CMK (cell line): ENCODE data around the gene HOXB7.

ENCODE experiments used
- DNase-seq: peaks from one replicate; pipeline ENCODE4 v3.0.0-alpha.2; 2010; ENCODE audit warnings: low read depth

HOXB7 gene

GRCh38 chr17:48565925-48566710 lies 44.7 kb downstream of the HOXB7 start:
- no peak for DNase-seq

DNA sequence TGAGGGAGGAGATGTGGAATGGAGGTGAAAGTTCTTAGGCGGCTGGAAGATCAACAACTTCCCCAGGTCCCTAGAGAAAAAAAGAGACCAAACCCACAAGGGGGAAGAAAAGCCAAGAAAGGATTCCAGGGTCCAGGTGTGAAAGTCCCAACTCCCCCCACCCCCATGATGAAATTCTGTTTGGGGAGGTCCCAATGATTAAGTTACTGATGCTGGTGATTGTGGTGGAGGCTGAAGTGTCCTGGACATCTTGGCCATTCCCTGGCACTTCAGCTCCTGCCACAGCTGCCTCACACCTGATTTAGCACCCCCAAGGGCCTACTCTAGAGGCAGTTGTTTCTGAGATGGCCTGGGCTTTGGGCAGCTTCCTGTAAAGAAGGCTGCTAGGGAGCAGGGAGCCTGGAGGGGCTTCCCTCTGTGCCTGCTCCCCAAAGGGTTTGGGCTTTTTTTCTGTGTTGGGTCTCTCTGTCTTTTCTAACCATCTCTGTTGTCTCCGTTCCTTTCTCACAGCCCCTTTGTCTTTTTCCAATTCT lies 45.7 kb downstream of the HOXB7 start:
- no peak for DNase-seq

GRCh38 chr17:48564188-48565021 lies 46.4 kb downstream of the HOXB7 start:
- no peak for DNase-seq

- DNase-seq, result no peak
These were observed 47.0 kb downstream of the HOXB7 start for GRCh38 chr17:48563867-48564187.

- DNase-seq, result no peak
These were observed 47.4 kb downstream of the HOXB7 start for GRCh38 chr17:48563385-48563838.

GRCh38 chr17:48562934-48563333 lies 47.9 kb downstream of the HOXB7 start:
- no peak for DNase-seq

GRCh38 chr17:48561884-48562810 lies 48.7 kb downstream of the HOXB7 start:
- DNase-seq, result no peak

DNA sequence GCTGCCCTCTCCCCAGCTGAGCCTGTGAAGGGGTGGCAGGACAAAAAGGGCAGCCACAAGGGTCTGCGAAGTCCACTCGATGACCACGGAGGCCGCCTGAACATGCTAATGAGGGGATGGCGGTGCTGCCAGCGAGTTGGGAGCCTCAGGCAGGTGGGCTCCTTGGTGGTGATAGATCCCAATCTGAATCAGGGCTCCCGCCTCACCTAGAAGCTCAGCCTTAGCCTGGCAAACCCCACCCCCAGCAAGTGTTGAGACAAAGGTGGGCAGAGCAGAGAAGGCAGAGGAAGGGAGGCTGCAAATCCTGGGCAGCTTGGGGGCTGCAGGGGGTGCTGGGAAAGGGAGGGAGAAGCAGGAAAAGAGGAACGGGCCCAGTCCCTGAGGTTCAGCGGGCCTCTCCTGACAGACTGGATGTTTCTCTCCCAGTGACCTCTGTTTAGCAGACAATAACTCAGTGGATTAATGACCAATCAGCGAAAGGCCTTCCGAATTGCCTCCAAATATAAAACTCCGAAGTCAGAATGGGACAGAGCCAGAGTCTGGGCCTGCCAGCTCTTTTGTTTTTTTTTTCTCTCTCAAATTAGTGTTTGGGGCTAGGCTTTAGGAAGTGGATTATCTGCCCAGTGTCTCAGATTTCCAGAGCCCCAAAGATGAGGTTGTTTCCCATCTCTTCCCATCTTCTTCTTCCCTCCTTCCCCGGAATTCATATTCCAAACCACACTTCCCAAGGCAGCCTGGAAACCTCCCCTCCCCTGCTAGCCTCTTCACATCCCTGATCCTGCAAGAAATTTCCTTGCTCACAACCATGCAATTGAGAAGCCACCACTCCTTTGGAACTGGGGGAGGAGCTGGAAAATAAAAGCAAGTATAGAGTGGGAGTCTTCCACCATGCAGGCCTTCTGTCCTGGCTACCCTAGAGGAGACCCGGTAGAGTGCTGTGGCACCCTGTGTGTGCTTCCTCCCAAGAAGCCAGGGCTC lies 50.7 kb downstream of the HOXB7 start:
- no peak for DNase-seq

DNA sequence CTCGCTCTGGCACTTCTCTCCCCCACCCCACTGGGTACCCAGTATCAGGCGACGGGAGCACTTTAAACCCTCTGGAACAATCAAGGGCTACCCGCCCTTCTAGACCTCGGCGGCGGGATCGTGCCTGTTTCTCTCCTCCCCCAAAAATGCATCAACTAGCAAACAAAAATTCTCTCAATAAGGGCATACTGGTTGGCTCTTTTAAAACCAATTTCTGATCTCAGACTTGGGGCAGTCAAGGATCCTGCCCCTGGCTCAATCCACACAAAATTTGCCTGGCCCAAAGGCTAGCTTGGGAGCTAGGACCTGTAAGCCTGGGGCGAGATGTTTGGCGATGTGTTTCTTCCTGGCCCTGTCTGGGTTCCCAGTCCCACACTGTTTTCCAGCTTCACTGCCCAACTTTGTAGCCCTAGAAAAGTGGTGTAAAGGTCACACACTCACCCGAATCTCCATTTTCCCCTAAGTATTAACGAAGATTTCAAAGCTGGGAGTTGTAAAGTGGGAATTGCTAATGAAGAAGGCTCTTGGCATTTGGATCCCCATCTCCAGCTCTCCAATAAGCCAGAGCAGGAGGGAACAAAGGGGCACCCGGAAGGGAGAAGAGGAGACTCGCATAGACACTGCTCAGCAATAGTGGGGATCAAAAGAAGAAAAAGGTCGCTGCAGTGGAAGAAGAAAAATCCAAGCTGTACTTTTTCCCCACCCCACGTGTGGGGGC lies 51.5 kb downstream of the HOXB7 start:
- no peak for DNase-seq

DNA sequence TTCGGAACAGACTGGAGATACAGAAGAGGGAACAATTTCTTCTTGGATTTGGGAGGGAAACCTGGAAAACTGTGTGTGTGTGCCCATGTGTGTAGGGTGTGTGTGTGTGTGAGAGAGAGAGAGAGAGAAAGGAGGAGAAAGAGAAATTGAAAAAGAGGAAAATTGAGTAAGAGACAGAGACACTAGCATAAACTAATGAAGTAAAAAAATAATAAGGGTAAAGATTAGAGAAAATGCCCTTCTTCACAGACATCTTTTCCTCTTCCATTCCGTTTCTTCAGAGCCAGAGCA lies 52.0 kb downstream of the HOXB7 start:
- no peak for DNase-seq

- no peak for DNase-seq
These were observed 52.6 kb downstream of the HOXB7 start for GRCh38 chr17:48558057-48558830.
